G401.6 (cell line): ENCODE results near the gene CDH22.

ENCODE experiments used
- FAIRE-seq: peaks from 2 replicates; lab custom pipeline; 2012; peaks lifted over from hg19 to GRCh38; lab: Jason Lieb, UNC

The CDH22 gene

DNA sequence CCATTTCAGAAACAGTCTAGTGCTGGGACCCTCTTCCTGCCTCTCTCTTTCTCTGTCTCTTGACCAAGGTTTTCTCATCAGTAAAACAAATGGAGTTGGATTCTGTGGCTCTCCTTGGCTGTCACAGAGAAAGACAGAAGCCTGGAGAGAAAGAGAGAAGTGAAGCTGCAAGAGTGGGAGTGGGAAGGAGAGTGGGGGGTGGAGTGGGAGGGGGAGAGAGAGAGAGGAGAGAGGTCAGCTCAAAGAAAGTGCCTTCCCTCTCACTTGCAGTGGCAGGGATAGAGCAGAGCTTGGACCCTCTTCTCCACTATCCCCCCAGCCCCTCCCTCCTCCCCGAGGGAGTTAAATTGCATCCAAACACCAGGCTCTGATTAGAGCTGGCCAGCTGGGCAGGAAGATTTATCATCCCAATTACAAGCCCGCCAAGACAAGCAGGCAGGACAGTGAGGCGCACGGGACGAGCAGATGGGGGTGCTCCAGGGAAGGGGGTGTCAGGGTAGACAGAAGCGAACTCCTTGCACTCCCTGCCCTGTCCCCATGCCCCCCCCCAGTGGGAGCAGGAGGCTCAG, 115.8 kb downstream of the CDH22 start:
- no peak for FAIRE-seq

GRCh38 chr20:46191611-46192010, 116.7 kb downstream of the CDH22 start:
- no peak for FAIRE-seq

GRCh38 chr20:46191168-46191540, 117.1 kb downstream of the CDH22 start:
- no peak for FAIRE-seq

DNA sequence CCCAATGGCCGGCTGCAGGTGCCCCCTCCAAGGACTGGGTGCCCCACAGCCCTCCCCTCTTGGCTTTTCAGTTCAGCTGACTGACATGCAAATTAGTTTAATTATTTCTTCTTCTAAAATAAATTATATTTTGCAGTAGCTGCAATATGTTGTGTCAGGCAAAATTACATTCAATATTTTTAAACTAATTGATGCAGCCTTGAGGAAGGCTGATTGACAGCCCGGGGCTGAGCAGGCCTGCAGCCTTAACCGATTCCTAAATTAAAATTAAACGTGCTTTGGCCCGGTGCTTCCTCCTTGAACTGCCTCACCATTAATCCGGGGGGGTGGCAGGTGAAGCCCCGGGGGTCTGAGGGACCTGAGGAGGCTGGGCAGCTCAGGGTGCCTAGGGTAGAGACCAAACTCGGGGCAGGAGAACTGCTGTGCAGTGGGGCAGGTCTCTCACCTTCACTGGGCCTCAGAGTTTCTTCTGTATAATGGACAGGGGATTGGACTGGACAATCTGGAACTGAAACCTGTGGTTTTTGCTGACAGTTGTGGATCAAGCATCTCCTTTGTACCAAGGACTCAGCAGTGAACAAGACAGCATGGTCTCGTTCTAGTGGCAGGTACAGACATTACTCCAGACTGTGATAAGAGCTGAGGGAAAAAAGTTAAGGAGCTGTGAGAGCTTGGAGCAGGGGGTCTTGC, 117.7 kb downstream of the CDH22 start:
- no peak for FAIRE-seq

- no peak for FAIRE-seq
Measured at GRCh38 chr20:46188866-46189541, 119.3 kb downstream of the CDH22 start.

GRCh38 chr20:46186210-46186609, 122.1 kb downstream of the CDH22 start:
- no peak for FAIRE-seq

DNA sequence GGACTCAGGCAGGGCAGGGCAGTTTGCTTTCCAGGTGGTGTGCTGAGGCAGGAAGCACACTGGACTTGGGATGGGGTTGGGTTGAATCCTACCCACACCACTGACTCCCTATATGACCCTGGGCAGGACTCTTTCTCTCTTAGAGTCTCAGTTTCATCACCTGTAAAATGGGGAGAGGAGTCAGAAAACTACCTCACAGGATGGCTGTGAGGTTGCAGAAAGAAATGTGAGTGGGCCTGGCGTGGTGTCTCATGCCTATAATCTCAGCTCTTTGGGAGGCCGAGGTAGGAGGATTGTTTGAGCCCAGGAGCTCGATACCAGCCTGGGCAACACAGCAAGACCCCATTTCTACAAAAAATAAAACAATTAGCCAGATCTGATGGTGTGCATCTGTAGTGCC, 122.9 kb downstream of the CDH22 start:
- FAIRE-seq = no peak

- FAIRE-seq = no peak
Measured at GRCh38 chr20:46183768-46184167, 124.5 kb downstream of the CDH22 start.

DNA sequence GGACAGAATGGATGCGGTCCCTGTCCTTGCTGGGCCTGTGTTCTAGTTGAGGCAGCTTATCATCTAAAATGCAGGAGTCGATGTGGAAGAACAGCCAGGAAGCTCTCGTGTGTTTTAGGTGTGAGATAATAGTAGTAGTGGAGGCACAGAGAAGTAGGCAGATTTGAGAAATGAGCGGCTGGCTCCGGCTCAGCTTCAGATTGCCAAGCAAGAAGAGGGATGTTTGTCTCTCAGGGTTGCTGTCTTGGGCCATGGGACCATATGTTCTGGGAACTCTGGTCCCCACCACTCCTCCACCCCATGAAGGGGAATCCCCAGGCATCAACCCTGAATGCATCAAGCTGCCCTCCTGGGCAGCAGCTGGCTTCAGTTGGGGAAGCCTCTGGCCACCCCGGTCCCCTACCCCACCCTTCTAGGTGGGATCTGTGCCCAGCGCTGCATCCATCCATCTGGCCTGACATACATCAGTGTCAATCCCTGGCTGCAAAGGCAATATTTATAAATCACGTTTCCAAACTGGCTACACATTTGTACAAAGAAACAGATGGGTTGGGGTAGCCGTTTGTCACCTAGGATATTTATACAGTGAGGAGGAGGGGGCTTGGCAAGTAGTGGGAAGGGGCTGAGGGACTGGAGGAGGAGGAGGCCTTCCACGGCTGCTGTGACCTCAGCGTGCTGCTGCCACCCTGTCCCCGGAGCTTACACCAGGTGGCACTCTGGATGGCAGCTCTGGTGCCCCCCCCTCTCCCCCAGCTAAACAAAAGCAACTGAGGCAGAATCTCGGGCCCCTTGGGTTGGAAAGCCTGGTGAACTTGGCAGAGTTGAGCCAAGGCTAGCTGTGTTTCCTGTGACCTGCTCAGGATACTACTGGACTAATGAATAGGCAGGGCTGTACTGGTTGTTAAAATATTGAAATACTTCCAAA, 125.8 kb downstream of the CDH22 start:
- FAIRE-seq = no peak

DNA sequence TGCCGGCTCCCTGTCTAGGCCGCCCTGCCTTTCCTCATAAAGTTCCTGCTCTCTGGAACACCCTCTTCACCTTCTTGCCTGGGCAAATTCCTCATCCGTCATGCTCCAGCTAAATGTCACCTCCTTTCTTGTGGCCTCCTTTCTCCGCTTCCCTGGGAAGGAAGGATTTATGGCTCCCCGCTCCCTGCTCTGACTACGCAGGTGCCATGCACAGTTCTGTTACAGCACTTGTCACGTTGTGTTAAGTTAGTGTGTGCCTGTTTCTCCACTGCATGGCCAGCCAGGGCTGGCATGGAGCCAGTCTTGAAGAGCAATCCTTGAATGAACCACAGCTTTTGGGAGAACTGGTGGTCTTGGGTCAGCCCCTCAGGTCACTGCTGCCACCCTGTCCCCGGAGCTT, 128.4 kb downstream of the CDH22 start:
- FAIRE-seq = no peak

DNA sequence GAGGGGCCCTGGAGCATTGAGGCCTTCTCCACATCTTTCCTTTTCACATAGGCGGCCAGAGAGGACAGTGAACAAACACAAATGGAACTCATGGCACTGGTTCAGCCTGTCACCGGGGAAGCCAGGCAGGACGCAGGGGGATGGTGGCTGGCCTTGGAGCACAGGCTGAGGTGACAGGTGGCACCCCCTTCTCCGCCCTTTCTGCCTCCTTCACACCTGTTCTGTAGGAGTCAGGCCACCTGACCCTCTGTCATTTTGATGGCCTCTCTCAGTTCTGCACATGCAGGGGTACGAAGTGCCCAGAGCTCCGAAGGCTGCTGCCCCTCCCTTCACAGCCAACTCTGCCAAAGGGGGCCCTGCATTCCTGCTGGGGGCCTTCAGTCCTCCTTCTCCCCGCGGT, 129.4 kb downstream of the CDH22 start:
- no peak for FAIRE-seq

DNA sequence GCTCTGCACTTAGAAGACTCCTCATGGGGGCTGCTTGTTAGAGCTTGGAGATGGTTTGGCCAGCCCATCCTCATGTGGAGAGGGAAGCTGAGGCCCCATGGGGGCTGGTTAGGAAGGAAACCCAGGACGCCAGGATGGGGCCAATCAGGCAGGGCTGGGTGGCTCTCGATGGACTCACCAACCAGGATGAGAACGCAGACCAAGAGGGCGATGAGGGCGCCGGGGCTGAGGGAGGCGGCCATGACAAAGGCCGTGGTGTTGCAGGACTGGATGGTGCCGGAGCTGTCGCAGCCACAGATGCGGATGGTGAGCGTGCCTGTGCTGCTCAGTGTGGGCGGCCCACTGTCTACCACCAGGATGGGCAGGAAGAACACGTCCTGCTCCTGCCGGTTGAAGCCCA, 130.5 kb downstream of the CDH22 start:
- no peak for FAIRE-seq

GRCh38 chr20:46176739-46177378, 131.4 kb downstream of the CDH22 start:
- FAIRE-seq = no peak

DNA sequence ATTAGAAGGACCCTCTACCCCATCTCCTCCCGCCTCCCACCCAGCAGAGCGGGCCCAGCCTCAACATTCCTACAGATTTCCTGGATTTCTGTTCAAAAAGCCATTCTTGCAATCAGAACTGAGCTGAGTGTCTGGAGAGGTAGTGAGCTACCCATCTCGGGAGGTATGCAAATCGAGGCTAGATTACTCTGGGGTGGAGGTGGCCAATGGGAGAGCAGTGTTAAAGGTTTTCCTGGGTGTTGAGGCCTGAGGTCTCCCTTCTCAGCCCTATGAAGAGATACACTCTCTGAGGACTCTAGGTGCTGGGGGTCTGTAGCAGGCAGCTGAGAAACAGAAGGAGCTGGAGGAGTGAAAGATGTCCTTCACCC, 133.2 kb downstream of the CDH22 start:
- FAIRE-seq = no peak

- no peak for FAIRE-seq
Measured at GRCh38 chr20:46174469-46175126, 133.7 kb downstream of the CDH22 start.

DNA sequence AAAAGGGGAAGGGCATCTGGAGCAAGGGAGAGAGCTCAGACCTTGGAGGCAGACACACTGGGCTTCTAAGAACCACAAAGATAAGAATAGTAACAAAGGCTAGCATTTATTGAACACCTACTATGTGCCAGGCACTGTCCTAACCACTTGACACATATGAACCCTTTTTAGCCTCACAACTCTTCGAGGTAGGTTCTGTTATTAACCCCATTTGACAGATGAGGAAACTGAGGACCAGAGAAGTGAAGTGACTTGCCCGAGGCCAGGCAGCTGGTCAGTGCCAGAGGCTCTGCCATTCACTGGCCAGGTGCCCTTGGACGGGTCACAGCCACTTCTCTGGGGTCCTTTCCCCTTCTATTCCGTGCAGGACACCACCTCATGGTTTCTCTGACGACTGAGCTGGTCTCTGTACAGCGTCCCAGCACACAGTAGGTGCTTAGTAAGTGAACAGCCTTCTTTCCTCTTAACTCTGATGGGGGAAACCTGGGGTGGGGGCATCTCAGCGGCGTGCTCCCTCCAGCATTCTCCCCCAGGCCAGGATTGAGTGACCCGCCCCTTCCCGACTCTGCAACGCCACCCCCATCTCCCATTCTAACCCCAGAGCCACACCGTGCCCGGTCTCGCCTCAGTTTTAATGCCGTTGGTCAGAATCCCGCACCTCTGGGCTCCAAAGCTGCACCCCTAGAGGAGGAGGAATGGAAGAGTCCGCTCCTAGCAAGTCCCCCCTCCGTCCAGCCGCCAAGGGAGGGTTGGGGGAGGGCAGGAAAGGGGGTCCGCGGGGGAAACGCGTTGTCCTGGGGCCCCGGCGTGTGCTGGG, 134.4 kb downstream of the CDH22 start:
- no peak for FAIRE-seq

DNA sequence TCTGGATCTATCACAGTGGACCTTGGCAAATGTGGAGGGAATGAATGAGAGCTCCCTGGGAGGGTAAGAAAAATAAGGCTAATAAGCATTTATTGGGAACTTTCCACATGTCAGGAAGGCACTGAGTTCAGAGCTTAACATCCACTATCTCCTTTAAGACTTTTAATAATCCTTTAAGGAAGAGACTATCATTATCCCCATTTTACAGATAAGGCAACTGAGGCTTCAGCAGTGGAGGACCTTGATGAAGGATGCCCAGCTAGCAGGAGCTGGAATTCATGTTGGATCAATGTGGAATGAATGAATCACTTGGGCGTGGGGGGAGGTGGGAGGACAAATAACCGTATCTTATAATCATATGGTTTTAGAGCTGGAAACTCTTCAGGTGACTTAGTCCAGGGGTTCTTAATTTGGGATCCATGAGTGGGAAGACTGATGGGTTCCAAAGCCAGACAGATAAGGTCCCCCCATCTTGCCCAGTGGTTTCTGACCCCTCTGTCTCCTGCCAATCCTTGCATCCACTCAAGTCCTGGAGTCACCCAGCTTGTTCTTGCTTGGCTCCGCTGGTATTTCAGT, 135.2 kb downstream of the CDH22 start:
- no peak for FAIRE-seq

GRCh38 chr20:46172455-46172854, 135.8 kb downstream of the CDH22 start:
- no peak for FAIRE-seq

DNA sequence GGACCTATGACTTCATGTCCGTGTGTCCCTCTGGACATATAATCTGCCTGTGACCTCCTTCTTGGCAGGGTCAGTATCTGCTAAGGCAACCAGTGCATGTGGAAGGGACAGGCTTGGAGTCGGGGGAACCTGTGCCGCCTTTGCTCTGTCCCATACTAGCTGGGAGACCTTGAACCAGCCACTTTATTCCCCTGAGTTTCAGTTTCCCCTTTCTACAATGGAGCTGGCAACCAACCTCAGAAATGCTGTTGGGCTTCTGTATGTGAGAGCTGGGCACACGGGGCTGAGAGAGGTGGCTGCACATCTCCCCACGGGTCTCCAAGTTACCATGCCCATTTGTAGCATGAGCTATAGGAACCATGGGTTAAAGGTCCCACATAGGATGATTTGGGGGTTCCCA, 136.4 kb downstream of the CDH22 start:
- no peak for FAIRE-seq

GRCh38 chr20:46171476-46171875, 136.8 kb downstream of the CDH22 start:
- no peak for FAIRE-seq
